Activated naive CD4-positive, alpha-beta T cell treated with Interleukin-2 at 50 U/mL for 16 hours (primary cell): ENCODE results near the gene GALNT9.
"Not testable (repeated sequence)": the region's sequence is repeated elsewhere in the genome, so short reads cannot be mapped to it uniquely, and the experiment has no call there.

Experiments used
- DNase-seq: peaks from one replicate; pipeline ENCODE4 v3.0.0-alpha.2; 2020

GALNT9 gene

GRCh38 chr12:132311201-132311915 lies 18.0 kb downstream of the GALNT9 start:
- DNase-seq = no peak

- no peak for DNase-seq
These were observed 19.0 kb downstream of the GALNT9 start for GRCh38 chr12:132310181-132311040.

GRCh38 chr12:132309596-132310086 lies 19.7 kb downstream of the GALNT9 start:
- DNase-seq = no peak

GRCh38 chr12:132308853-132309595 lies 20.4 kb downstream of the GALNT9 start:
- no peak for DNase-seq

DNA sequence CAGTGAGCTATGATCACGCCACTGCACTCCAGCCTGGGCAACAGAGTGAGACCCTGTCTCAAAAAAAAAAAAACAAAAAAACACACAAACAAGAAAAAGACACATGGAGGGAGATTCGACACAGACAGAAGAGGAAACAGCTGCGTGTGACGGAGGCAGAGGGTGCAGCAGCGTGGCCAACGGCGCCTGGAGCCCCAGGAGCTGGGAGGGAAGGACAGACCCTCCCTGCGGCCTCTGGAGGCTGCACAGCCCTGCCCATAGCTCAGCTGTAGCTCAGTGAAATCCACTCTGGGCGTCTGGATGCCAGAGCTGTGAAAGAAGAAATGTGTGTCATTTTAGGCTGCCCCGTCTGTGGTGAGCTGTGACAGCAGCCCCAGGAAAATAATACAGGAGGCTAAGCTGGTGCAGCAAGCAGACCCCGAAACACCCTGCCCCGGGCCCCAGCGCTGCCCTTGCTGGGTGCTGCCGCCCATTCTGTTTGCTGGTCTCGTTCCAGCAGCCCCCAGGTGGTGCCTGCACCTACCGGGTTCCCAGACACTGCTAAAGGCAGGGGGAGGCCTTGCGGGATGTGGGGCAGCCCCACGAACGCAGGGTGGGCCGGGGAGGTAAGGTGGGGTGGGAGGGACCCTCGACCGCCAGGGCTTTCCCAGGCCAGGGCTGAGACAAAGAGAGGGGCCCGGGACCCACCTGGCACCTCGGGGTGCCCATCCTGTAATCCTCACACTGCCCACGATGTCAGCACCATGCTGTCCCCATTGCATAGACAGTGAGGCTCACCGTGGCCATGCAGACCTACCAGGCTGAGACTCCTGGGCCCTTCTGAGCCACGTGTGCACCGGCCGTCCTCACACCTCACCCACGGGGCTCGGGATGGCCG lies 21.2 kb downstream of the GALNT9 start:
- no peak for DNase-seq

DNA sequence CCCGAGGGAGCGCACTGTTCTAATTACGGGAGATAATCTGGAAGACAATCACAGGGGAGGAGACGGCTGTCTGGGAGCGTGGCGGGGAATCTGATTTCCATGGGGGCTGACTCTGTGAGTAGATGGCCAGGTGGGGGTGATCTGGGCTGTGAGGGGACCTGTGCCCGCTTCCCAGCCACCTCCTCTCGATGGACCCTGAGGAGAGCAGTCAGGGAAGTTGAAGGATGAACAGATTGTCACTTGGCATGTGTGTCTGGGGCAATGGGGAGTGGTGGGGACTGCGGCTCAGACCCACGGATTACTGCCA lies 22.6 kb downstream of the GALNT9 start:
- no peak for DNase-seq

DNA sequence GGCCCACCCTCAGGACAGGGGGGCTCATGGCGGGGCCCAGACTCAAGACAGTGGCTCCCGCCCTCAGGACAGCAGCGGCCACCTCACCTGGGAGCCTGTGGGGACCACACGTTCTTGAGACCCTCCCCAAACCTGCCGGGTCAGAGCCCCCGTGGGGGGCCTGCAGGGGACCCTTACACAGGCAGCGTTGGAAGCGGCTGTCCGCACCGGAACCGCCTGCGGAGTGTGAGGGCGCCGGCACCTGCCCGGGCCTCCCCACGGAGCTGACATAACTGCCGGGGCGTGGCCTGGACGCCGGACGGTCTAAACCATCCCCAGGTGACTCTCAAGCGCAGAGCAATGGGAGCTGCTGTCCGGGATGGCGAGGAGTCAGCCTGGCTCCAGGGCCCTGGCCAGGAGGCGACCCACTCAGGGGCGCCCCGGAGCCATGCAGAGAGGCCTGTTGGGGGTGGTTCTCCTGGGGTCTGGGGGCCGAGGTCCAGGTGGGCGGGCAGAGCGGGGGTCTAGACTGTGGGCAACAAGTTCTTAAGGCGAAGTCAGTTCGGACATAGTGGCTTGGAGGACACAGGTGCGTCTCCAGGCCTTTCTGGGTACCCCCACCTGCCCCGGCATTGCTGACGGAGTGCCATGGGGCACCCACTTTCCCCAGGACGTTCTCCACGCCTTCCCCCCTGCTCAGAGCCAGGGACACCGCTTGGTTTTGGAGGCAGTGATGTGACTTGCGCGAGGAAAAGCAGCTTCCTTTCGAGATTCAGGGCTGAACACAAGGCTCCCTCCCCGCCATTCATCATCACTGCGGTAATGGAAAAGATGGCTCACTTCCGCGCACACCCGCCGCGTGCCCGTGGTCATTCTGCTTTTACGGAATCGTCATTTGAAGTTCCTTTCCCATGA lies 23.2 kb downstream of the GALNT9 start:
- no peak for DNase-seq

GRCh38 chr12:132305560-132305966 lies 23.8 kb downstream of the GALNT9 start:
- no peak for DNase-seq

- DNase-seq = not testable (repeated sequence)
These were observed 24.5 kb downstream of the GALNT9 start for GRCh38 chr12:132304866-132305265.

DNA sequence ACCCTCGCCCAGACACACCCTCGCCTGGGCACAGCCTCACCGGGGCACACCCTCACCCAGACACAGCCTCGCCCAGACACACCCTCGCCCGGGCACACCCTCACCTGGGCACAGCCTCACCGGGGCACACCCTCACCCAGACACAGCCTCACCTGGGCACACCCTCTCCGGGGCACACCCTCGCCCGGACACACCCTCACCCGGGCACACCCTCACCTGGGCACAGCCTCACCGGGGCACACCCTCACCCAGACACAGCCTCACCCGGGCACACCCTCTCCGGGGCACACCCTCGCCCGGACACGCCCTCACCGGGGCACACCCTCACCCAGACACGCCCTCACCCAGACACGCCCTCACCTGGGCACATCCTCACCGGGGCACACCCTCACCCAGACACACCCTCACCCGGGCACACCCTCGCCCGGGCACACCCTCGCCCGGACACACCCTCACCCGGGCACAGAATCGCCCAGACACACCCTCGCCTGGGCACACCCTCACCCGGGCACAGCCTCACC lies 25.5 kb downstream of the GALNT9 start:
- not testable (repeated sequence) for DNase-seq

GRCh38 chr12:132302466-132303358 lies 26.7 kb downstream of the GALNT9 start:
- DNase-seq = no peak

- no peak for DNase-seq
These were observed 28.3 kb downstream of the GALNT9 start for GRCh38 chr12:132300789-132301722.

- DNase-seq = no peak
These were observed 33.3 kb downstream of the GALNT9 start for GRCh38 chr12:132296063-132296462.

GRCh38 chr12:132295561-132295960 lies 33.8 kb downstream of the GALNT9 start:
- not testable (repeated sequence) for DNase-seq

- no peak for DNase-seq
These were observed 34.3 kb downstream of the GALNT9 start for GRCh38 chr12:132295101-132295526.

GRCh38 chr12:132294121-132295034 lies 35.0 kb downstream of the GALNT9 start:
- DNase-seq = no peak
